ENCODE data around the gene PEX7. TPM values are rescaled to one million over a fixed set of nuclear protein-coding genes. Genes with fewer than 3 reads are reported as not detected.

Gene PEX7
- total and polyA plus RNA-seq, 2 of the 8 experiments (the other 6 are each of a cell fraction or from before 2014, with no cell fraction given) = 6.4 to 11.0 TPM

GRCh38 chr6:136901212-136901784 lies 78.9 kb downstream of the PEX7 start:
- peaks cover 0 to 13% (median 7%) of the 10 kb centered on the region in 4 experiments; a peak in 3 of 8 replicates for H3K36me3 ChIP-seq (ENCODE audit: control insufficient read depth in 2 of 4, insufficient read depth in 4 of 4, low read length in 3 of 4)
- no peak overlapping the region for H3K4me2 ChIP-seq (ENCODE audit: insufficient read depth in 1 of 2, low read depth in 2 of 2, low read length in 2 of 2)
- H4K8ac ChIP-seq (ENCODE audit: extremely low read depth, insufficient read depth, low read length) = no peak overlapping the region
- H3K4me1 ChIP-seq (replicated peaks in 1 of 4; ENCODE audit: control insufficient read depth in 3 of 4, insufficient read depth in 4 of 4, low read length in 3 of 4) = no peaks in the 10 kb centered on the region
- TF ChIP-seq RXRA (IDR thresholded peaks at IDR 0.05; ENCODE audit: insufficient read depth, low read depth, low read length) (no peak), CHD1 (IDR thresholded peaks at IDR 0.05; ENCODE audit: low read depth, low read length) (no peak), PHF8 (conservative IDR thresholded peaks at IDR 0.05; ENCODE audit: low read depth, low read length) (no peak), RBBP5 (IDR thresholded peaks at IDR 0.05; ENCODE audit: borderline replicate concordance, low read depth, low read length) (no peak), SIN3A (conservative IDR thresholded peaks at IDR 0.05 in 1 of 2, IDR thresholded peaks at IDR 0.05 in 1 of 2; ENCODE audit: low read depth in 1 of 2, low read length in 2 of 2) (no peak), MAX (IDR thresholded peaks at IDR 0.05) (no peak), SUZ12 (IDR thresholded peaks at IDR 0.05; ENCODE audit: low read length) (no peak), TCF12 (IDR thresholded peaks at IDR 0.05; ENCODE audit: low read depth, low read length) (no peak)
- H2AFZ ChIP-seq (ENCODE audit: low read length) = no peak overlapping the region
- no peak overlapping the region for H2BK12ac ChIP-seq (ENCODE audit: low read depth, low read length)
- no peaks in the 10 kb centered on the region for H3K9me3 ChIP-seq (ENCODE audit: insufficient read depth in 2 of 2, low read depth in 1 of 2, low read length in 1 of 2)
- H2AK5ac ChIP-seq (ENCODE audit: low read depth, low read length) = no peak overlapping the region
- no peaks in the 10 kb centered on the region for H3K79me2 ChIP-seq (ENCODE audit: control insufficient read depth in 1 of 2, insufficient read depth in 2 of 2, low read length in 2 of 2)
- no peaks in the 10 kb centered on the region for H3K27me3 ChIP-seq (replicated peaks in 1 of 4; ENCODE audit: control insufficient read depth in 3 of 4, extremely low read depth in 1 of 4, insufficient read depth in 3 of 4, low read length in 3 of 4)
- no peak overlapping the region for H3K27ac ChIP-seq (ENCODE audit: low read depth, low read length)
- ChIA-PET CTCF (ENCODE audit: partially characterized antibody) (interaction anchor here (1.1 to 1.2 kb wide), 2 partner anchors 12 to 38 kb away, joined by 3 read pairs; no protein-coding TSS in a partner anchor), POLR2A (ENCODE audit: partially characterized antibody) (no interaction called here)
- no peak for FAIRE-seq
- no peak overlapping the region for H2BK5ac ChIP-seq (ENCODE audit: low read depth, low read length)
- no peaks in the 10 kb centered on the region for H3K79me1 ChIP-seq (ENCODE audit: low read depth, low read length)
- H4K91ac ChIP-seq (replicated peaks; ENCODE audit: insufficient read length, low read length) = no peak overlapping the region
- H3K4ac ChIP-seq (replicated peaks; ENCODE audit: insufficient read length, low read depth, low read length) = no peak overlapping the region
- no peak overlapping the region for H3K56ac ChIP-seq (replicated peaks; ENCODE audit: insufficient read length, low read depth, low read length)
- H3K14ac ChIP-seq (ENCODE audit: insufficient read length) = no peak overlapping the region
- H3K9ac ChIP-seq (replicated peaks in 1 of 4; ENCODE audit: extremely low read depth in 1 of 4, low read depth in 3 of 4, low read length in 3 of 4) = no peak overlapping the region
- no peak overlapping the region for H2BK20ac ChIP-seq (ENCODE audit: low read length)
- no peak overlapping the region for H4K5ac ChIP-seq (ENCODE audit: insufficient read length, low read depth, low read length)
- H4K20me1 ChIP-seq (replicated peaks in 1 of 2; ENCODE audit: control insufficient read depth in 1 of 2, insufficient read depth in 2 of 2, low read length in 2 of 2) = no peaks in the 10 kb centered on the region
- H3K18ac ChIP-seq (ENCODE audit: extremely low read depth, low read length) = no peak overlapping the region
- no peak for DNase-seq (ENCODE audit: low read depth in 1 of 2, low spot score in 2 of 2)
- no peak overlapping the region for H2BK15ac ChIP-seq (ENCODE audit: low read length)
- H3K23me2 ChIP-seq (ENCODE audit: low read depth, low read length) = no peaks in the 10 kb centered on the region
- H3K23ac ChIP-seq (ENCODE audit: insufficient read length) = no peak overlapping the region
- no peak overlapping the region for H3K4me3 ChIP-seq (ENCODE audit: extremely low read depth in 1 of 4, insufficient read depth in 2 of 4, low read depth in 3 of 4, low read length in 4 of 4)
- 86% methylated on average over 5 of the region's 5 CpGs; no CpG with 5 or more reads in 1 of the 2 experiments for WGBS, 2 experiments (ENCODE audit: extremely low coverage in 1 of 2, insufficient coverage in 1 of 2, insufficient read length in 1 of 2, insufficient replicate concordance in 2 of 2, low coverage in 1 of 2, low lambda C conversion rate in 2 of 2, missing lambda C conversion rate in 1 of 2)
- no peak overlapping the region for H2BK120ac ChIP-seq (replicated peaks; ENCODE audit: low read depth, low read length)

Data from H1 (cell line).